Small intestine (tissue), 7 donors: ENCODE data around the gene GTF2A2. TPM values are rescaled to one million over a fixed set of nuclear protein-coding genes. Genes with fewer than 3 reads are reported as not detected.
A peak's percentile ranks its signal among the peaks of the same experiment; 100 is the strongest.

ENCODE experiments used
- DNase-seq, 2 donors: peaks; one replicate each; pipeline versions ENCODE4 v3.0.0 to v3.0.0-alpha.2; 2013
- FAIRE-seq: peaks from 2 replicates; lab custom pipeline; 2012; peaks lifted over from hg19 to GRCh38; lab: Jason Lieb, UNC
- H3K27ac ChIP-seq, 3 donors: one replicate each; pipeline ENCODE4 v1.5.1; 2013; ENCODE audit warnings: low read length in 2 of 3, mild to moderate bottlenecking in 2 of 3, control low read depth in 1 of 3, inconsistent platforms in 1 of 3, low read depth in 1 of 3, moderate library complexity in 1 of 3
- H3K27me3 ChIP-seq, 3 donors: one replicate each; pipeline ENCODE4 v1.6.1; 2013; ENCODE audit warnings: low read length in 3 of 3, inconsistent platforms in 1 of 3; ENCODE audit not compliant: control insufficient read depth in 3 of 3, insufficient read depth in 3 of 3
- H3K36me3 ChIP-seq, 3 donors: one replicate each; pipeline ENCODE4 v1.6.1; 2013; ENCODE audit warnings: low read length in 3 of 3, inconsistent platforms in 1 of 3, low read depth in 1 of 3, mild to moderate bottlenecking in 1 of 3, moderate library complexity in 1 of 3; ENCODE audit not compliant: control insufficient read depth in 3 of 3, insufficient read depth in 2 of 3
- H3K4me1 ChIP-seq, 3 donors: one replicate each; pipeline ENCODE4 v1.6.1; 2013; ENCODE audit warnings: low read length in 2 of 3, inconsistent platforms in 1 of 3, low read depth in 1 of 3, mild to moderate bottlenecking in 1 of 3, moderate library complexity in 1 of 3; ENCODE audit not compliant: control insufficient read depth in 3 of 3, insufficient read depth in 2 of 3
- H3K4me3 ChIP-seq, 3 donors: one replicate each; pipeline ENCODE4 v1.5.1; 2013; ENCODE audit warnings: low read length in 3 of 3, control low read depth in 1 of 3, inconsistent platforms in 1 of 3, low read depth in 1 of 3, mild to moderate bottlenecking in 1 of 3, moderate library complexity in 1 of 3
- H3K9me3 ChIP-seq, 2 donors: one replicate each; pipeline ENCODE4 v1.6.1; 2013; ENCODE audit warnings: low read depth in 1 of 2, low read length in 1 of 2; ENCODE audit not compliant: control insufficient read depth in 2 of 2, insufficient read depth in 1 of 2
- WGBS, 3 donors: extraction: QIAGEN DNeasy Blood & Tissue Kit; methylation state at CpG; one replicate each; pipeline ENCODE4 v1.1.7; 2013; 5-methylcytosine and 5-hydroxymethylcytosine counted together
- polyA plus RNA-seq, 4 donors: library from polyadenylated mRNA; stranded (reverse) in 3 of 4; unstranded in 1 of 4; fragments of 200-250 nt in 3 of 4; fragments of 120-200 nt in 1 of 4; gene quantifications; one replicate each; pipeline versions ENCODE4 v1.2.1 to v1.2.3, GENCODE V29; 2013
- donor health status: healthy with polysubstance abuse.
- donor health status: control.
- donor health status: control.
- donor health status: Bipolar disorder and iron deficiency.
- donor health status: healthy.

GTF2A2 gene
- polyA plus RNA-seq, 4 donors, result 46.5 to 87.8 (median 61.4) TPM

- peak overlapping the region in 1 of 3 donors; percentile 24 for H3K27ac ChIP-seq
- peaks cover 6 to 13% (median 6%) of the 10 kb centered on the region in 3 donors for H3K4me1 ChIP-seq
- H3K27me3 ChIP-seq, result no peaks in the 10 kb centered on the region
- H3K9me3 ChIP-seq, result no peaks in the 10 kb centered on the region
- no peaks in the 10 kb centered on the region for H3K36me3 ChIP-seq
- WGBS, 3 donors, result 68 to 85% (median 73%) methylated on average over 7 of the region's 7 CpGs
- no peak overlapping the region for H3K4me3 ChIP-seq
- FAIRE-seq, result no peak
- DNase-seq, result no peak
These were observed 67.3 kb downstream of the GTF2A2 start for GRCh38 chr15:59590027-59590426.

Other genes with a start within 250 kb of the GTF2A2 start
- 1 to 10 TPM in 3 of 4 donors, not detected in 1; 1.1 to 7.1 (median 2.7) TPM for gene FAM81A, start 219.3 kb downstream of the GTF2A2 start, polyA plus RNA-seq
- gene GCNT3, start 45.7 kb downstream of the GTF2A2 start, polyA plus RNA-seq, result 10 to 100 TPM; 10.2 to 83.9 (median 32.1) TPM
- 10 to 100 TPM; 26.7 to 58.2 (median 36.9) TPM for gene BNIP2, start 31.8 kb upstream of the GTF2A2 start, polyA plus RNA-seq